Measurements from ENCODE around the gene CRTC1.

DNA sequence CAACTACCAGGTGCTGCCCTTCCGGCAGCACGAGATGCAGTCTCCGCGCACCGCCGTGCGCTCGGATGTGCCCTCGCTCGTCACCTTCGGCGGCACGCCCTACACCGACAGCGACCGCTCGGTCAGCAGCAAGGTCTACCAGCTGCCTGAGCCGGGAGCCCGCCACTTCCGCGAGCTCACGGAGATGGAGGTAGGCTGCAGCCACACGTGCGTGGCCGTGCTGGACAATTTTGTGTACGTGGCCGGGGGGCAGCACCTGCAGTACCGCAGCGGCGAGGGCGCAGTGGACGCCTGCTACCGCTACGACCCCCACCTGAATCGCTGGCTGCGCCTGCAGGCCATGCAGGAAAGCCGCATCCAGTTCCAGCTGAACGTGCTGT, 15.2 kb upstream of the CRTC1 start:
- TF ChIP-seq, protein P1, sequence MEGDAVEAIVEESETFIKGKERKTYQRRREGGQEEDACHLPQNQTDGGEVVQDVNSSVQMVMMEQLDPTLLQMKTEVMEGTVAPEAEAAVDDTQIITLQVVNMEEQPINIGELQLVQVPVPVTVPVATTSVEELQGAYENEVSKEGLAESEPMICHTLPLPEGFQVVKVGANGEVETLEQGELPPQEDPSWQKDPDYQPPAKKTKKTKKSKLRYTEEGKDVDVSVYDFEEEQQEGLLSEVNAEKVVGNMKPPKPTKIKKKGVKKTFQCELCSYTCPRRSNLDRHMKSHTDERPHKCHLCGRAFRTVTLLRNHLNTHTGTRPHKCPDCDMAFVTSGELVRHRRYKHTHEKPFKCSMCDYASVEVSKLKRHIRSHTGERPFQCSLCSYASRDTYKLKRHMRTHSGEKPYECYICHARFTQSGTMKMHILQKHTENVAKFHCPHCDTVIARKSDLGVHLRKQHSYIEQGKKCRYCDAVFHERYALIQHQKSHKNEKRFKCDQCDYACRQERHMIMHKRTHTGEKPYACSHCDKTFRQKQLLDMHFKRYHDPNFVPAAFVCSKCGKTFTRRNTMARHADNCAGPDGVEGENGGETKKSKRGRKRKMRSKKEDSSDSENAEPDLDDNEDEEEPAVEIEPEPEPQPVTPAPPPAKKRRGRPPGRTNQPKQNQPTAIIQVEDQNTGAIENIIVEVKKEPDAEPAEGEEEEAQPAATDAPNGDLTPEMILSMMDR (IDR thresholded peaks at IDR 0.05; ENCODE audit: low read length): no peak
- no peak for TF ChIP-seq EZH2 (optimal IDR thresholded peaks at IDR 0.05; ENCODE audit: low read depth, low read length)

Measured in MM.1S (cell line).